Hepatocyte (in vitro differentiated cells): ENCODE data around the gene DYNC2LI1.

ENCODE experiments used
- EZH2 ChIP-seq: fragments of 200-600 bp; sonication (generic); IDR thresholded peaks from 2 replicates; pipeline ENCODE4 v1.6.1; 2016; ENCODE audit warnings: antibody characterized with exemption, mild to moderate bottlenecking, borderline replicate concordance
- EZH2phosphoT487 ChIP-seq: fragments of 200-600 bp; sonication (generic); IDR thresholded peaks from one replicate; pipeline ENCODE4 v1.6.1; 2018; ENCODE audit warnings: antibody characterized with exemption, mild to moderate bottlenecking, low read depth, moderate library complexity; ENCODE audit not compliant: unreplicated experiment, severe bottlenecking
- TF ChIP-seq, protein P1 (sequence below): fragments of 200-600 bp; sonication (generic); IDR thresholded peaks from 2 replicates; pipeline ENCODE4 v1.5.1; 2016; ENCODE audit warnings: antibody characterized with exemption, mild to moderate bottlenecking; ENCODE audit not compliant: poor library complexity

DNA sequence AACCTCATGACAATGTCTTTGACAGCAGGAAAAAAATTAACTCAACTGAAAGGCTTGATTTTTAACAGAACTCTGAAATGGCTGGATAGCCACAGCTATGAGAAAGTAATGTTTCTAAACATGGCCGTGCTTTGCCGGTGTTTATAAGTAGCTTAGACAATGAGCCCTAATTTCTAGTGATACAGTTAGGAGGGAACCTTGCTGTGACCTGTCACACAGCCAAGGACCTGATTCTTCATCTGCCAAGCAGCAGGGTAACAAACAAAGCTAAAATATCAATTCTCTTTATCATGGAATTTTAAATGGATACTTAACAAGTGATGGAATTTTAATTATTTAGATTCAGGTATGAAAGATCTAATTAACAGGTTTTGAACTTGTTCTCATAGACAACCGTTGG lies 24.3 kb upstream of the DYNC2LI1 start:
- TF ChIP-seq EZH2 (no peak), EZH2phosphoT487 (no peak)
- TF ChIP-seq, protein P1, sequence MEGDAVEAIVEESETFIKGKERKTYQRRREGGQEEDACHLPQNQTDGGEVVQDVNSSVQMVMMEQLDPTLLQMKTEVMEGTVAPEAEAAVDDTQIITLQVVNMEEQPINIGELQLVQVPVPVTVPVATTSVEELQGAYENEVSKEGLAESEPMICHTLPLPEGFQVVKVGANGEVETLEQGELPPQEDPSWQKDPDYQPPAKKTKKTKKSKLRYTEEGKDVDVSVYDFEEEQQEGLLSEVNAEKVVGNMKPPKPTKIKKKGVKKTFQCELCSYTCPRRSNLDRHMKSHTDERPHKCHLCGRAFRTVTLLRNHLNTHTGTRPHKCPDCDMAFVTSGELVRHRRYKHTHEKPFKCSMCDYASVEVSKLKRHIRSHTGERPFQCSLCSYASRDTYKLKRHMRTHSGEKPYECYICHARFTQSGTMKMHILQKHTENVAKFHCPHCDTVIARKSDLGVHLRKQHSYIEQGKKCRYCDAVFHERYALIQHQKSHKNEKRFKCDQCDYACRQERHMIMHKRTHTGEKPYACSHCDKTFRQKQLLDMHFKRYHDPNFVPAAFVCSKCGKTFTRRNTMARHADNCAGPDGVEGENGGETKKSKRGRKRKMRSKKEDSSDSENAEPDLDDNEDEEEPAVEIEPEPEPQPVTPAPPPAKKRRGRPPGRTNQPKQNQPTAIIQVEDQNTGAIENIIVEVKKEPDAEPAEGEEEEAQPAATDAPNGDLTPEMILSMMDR = no peak
